Frontal cortex (tissue), 4 donors: ENCODE data around the gene OMD. TPM values are rescaled to one million over a fixed set of nuclear protein-coding genes. Genes with fewer than 3 reads are reported as not detected.
"Not testable (repeated sequence)": the region's sequence is repeated elsewhere in the genome, so short reads cannot be mapped to it uniquely, and the experiment has no call there.

Experiments used
- DNase-seq, 2 donors: peaks; one replicate each; pipeline ENCODE4 v3.0.0; 2012; ENCODE audit warnings: low spot score in 2 of 2
- FAIRE-seq: peaks from 2 replicates; lab custom pipeline; 2012; peaks lifted over from hg19 to GRCh38; lab: Jason Lieb, UNC
- total RNA-seq: library from RNA; depleted of rRNA; stranded (reverse); fragments of >200 nt; gene quantifications from one replicate; pipeline ENCODE4 v1.2.3, GENCODE V29; 2014
- donor health status: control.
- donor health status: control.
- donor health status: control.

OMD gene
- total RNA-seq, 1 donor from 2014 or later = 3.7 TPM

DNA sequence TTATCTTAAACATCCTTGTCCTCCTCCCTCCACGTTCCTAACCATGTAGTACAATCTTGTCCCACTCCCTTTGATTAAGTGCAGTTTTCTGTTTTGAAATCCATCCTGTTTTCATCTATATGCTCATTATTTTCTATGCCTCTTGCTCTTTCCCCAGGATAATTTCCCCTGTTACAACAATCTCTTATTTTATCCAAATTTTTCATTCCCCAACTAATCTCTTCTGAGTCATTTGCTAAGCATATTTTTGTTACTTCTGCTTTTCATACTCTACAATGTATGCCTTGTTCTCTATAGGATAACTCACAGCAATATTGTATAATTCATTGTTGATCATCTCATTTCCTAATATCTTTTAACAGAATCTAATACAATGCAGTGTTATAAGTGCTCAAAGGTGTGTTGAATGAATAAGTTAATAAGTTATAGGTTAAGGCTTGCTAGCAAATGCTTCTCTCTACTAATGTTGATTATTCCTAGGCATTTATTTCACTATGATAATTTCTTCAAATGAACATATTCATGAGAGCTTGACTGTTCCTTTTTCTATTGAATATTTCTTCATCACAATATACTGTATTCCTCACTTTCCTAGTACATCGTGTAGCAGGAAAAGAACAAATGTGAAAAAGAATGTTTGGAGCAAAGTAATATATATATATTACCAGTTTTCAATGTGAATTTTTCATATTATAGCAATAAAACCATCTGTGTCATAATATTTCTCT is 1.5 kb downstream of the OMD start:
- DNase-seq (no peak), FAIRE-seq (no peak)

GRCh38 chr9:92414566-92414965 is 9.7 kb downstream of the OMD start:
- DNase-seq (no peak), FAIRE-seq (no peak)

DNA sequence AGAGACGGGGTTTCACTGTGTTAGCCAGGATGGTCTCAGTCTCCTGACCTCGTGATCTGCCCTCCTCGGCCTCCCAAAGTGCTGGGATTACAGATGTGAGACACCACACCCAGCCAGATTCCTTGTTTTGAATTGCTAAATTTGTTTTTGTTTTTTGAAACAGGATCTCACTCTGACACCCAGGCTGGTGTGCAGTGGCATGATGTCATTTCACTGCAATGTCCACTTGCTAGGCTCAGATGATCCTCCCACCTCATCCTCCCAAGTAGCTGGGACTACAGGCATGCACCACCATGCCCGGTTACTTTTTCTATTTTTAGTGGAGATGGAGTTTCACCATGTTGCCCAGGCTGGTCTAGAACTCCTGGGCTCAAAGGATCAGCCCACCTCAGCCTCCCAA is 13.1 kb downstream of the OMD start:
- DNase-seq, FAIRE-seq: not testable (repeated sequence)

- DNase-seq (no peak), FAIRE-seq (no peak)
Measured at GRCh38 chr9:92408747-92409478, 15.4 kb downstream of the OMD start.

GRCh38 chr9:92407818-92408217 is 16.5 kb downstream of the OMD start:
- no peak for FAIRE-seq
- DNase-seq = no peak

GRCh38 chr9:92406477-92406876 is 17.8 kb downstream of the OMD start:
- FAIRE-seq (no peak), DNase-seq (peak in 1 of 2 donors; percentile 7)

GRCh38 chr9:92405818-92406217 is 18.5 kb downstream of the OMD start:
- no peak for FAIRE-seq
- no peak for DNase-seq

DNA sequence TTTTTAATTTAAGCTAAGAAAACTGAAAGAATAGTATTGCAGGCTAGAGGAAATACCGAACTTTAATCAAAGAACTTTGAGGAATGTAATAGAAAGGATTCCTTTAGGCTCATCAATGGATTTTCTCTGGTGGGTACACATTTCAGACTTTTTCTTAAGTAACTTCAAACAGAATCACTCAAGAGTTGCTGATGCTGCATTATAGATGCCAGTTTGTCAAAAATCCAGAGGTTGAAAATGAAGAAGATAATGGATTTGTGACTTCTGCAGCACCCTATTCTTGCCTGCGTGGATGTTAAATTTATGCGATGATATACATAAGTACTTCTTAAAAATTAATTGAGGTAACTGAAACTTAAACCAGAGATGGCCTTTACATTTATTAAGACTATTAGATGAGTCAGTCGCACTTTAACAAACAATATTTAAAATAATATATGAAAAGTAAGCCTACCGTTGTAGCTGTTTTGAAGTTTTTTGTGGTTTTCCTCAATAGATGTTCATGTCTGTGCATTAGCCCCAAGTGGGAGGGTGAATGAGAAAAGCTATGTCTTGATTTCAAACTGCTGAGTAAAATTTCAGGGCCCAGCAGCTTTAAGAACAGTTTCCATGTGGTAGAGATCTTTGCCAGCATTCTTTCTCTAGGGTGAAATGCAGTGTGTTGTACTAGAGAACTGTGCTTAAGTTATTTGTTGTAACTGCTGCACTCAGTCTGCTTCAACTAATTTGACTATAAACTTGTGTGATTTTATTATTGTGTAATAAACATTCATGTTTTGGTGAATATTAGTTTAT is 20.0 kb downstream of the OMD start, which contains the start of gene OGN:
OGN (minus strand) TSS at position 537 of the 795 bp plus-strand sequence. CDS start 1,171 bp downstream, outside the sequence.
- FAIRE-seq (no peak), DNase-seq (no peak)

DNA sequence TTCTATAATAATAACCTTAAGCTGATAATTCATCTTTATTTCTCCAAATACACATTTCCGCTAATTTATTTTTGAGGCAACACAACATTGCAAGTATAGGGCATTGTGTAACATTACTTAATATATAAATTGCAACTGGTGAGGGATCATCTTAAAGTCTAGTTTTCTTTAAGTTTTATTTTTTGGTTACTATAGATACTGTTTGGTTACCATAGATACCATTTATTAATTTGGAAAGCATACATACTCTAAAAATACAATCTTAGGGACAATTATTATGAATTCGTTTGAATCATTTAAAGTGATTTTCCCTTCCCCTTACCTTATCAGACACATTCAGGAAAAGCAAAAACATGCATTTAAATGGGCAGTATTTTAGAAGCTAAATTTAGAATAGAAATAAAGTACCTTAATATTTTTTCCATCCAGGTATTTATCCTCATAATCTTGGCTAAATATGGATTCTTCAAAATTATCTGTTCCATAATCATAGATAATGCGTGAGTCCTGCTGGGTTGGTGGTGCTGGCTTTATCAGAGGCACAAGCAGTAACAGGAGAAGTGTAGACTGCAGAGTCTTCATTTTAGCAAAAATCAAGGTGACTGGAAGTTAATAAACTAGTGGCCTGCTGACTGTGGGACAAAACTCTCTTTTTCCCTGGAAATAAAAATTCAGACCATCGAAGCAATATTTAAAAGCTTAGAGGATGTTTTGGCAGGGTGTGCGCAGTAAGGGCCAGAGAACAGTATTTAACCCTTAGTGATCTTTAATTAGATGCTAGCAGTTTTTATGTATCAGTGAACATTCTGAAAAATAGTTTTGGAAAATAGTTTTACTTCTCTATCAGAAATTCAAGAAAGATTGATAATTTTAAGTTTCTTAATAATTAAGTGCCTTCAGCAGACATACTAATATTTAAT is 21.2 kb downstream of the OMD start:
- DNase-seq (no peak), FAIRE-seq (no peak)

DNA sequence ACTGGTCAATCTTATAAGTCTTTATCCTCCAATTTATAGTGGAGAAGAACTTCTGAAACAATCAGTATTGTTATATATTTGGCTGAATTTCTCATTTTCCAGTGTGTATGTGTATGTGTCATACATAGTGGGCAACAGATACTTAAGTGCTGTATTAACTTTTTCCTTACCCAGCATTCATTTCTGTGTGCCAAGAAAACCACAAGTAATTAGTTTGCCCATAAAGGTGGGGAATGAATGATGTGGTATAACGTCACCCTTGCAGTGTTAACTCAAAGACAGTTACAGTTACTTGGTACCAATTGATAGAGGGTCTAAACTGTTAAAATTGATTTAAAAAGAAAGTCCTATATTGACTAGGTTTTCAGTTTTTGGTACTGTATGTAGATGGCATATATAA is 21.9 kb downstream of the OMD start:
- FAIRE-seq (no peak), DNase-seq (no peak)

GRCh38 chr9:92397853-92398252 is 26.4 kb downstream of the OMD start:
- DNase-seq (no peak), FAIRE-seq (no peak)

- DNase-seq (no peak), FAIRE-seq (no peak)
Measured at GRCh38 chr9:92395617-92396016, 28.7 kb downstream of the OMD start.

DNA sequence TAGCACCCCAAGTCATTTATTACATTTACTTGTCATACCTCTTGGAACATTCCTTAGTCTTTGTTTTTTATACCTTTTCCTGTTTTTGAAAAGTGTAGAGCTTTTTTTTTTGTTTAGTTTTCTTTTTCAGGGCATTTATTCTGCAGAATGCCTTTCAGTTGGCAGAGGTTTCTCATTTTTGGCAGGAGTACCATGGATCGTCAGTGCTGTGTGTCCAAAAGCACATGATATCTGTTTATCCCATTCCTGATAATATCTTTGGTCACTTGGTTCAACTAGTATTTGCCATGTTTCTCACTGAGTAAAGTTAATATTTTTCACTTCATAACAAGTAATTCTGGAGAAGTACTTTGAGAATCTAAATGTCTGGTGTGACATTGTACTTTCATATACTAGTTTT is 30.6 kb downstream of the OMD start:
- DNase-seq (no peak), FAIRE-seq (no peak)

GRCh38 chr9:92392690-92393089 is 31.6 kb downstream of the OMD start:
- no peak for FAIRE-seq

GRCh38 chr9:92385953-92386352 is 38.3 kb downstream of the OMD start:
- FAIRE-seq = no peak
- DNase-seq = no peak

More at GRCh38 chr9:92392690-92393089, 31.6 kb downstream of the OMD start:
- DNase-seq = no peak

DNA sequence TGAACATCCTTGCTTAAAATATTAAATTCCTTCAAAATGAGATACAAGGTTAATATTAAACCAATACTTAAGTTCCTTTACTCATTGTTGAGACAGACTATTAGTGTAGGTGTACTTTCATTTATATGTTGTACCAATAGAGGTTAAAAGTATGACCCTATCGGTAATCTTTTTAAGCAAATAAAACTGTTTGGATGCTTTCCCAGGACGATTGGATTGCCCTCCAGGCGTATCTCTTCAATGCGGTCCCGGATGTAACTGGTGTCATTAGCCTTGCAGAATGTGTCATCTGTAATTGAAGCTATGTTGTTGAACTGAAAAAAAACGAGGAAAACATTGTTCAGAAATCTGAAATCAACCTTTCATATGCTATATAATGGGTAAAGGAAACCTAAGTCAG is 38.8 kb downstream of the OMD start:
- no peak for FAIRE-seq
- DNase-seq = no peak

- DNase-seq = no peak
- no peak for FAIRE-seq
Measured at GRCh38 chr9:92385001-92385400, 39.3 kb downstream of the OMD start.

DNA sequence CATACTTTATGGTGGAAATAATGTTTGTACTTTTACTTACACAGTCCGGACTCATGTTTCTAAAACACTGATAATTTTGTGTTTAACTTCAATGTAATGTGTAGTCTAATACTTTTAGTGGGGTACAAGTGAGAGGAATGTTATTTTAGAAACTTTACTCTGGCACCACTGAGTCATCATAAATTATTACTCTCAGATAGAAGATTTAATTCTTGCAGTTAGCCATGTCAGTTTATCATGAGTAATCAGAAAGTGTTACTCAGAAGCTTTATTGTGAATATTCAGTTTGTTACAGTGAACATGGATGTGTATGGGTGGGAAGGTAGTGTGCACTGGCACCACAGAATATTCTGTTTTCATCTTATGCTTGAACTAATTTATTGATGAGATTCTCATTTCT is 39.9 kb downstream of the OMD start:
- no peak for DNase-seq
- no peak for FAIRE-seq

DNA sequence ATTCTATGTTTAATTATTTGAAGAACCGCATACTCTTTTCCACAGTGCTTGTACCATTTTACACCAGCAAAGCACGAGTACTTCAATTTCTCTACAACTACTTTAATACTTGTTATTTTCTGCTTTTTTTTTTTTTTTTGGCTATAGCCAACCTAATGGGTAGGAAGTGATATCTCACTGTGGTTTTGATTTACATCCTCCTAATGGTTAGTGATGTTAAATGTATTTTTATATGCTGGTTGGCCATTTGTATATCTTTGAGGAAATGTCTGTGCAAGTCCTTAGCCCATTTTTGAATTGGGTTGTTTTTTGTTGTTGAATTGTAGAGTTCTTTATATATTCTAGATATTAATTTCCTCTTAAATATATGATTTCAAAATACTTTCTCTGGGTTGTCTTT is 42.5 kb downstream of the OMD start:
- DNase-seq (no peak), FAIRE-seq (peak; percentile 57)

GRCh38 chr9:92380603-92381002 is 43.7 kb downstream of the OMD start:
- DNase-seq = no peak

More at GRCh38 chr9:92380603-92381002, 43.7 kb downstream of the OMD start:
- no peak for FAIRE-seq
